GM18505 (cell line): ENCODE measurements around the gene PPP4C.

Experiments used
- ATAC-seq: cut with Tn5 transposase; IDR thresholded peaks from one replicate; pipeline ENCODE4 v1.9.1; 2021; ENCODE audit not compliant: unreplicated experiment
- POLR2A ChIP-seq: IDR thresholded peaks from 4 replicates; pipeline ENCODE4 v1.6.1; 2011; ENCODE audit warnings: borderline replicate concordance; ENCODE audit not compliant: insufficient read depth, insufficient read length; ENCODE audit errors: extremely low read depth

Gene PPP4C

DNA sequence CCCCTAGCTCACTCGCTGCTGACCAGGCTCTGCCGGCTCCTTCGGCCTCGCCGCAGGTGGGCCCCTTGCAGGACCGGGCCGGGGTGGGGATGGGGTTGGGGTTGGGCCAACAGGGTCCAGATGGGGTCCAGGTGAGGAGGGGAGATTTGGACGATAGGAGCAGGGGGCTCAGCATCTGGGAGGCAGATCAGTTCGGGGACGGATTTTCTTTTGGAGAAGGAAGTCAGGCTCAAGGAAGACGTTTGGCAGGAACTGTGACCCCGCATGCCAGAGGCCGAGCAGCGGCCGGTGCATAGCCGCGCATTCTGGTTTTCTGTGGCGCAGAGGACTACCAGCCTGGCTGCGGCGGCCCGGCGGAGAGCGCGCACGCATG is 11.1 kb upstream of the PPP4C start:
- no peak for TF ChIP-seq POLR2A
- no peak for ATAC-seq

GRCh38 chr16:30065102-30065942 is 10.5 kb upstream of the PPP4C start, which contains the start of gene ALDOA:
TSS of gene ALDOA (plus strand) at chr16:30065760. CDS start at chr16:30066898, 1,138 bp downstream.
- peak; percentile 74 for ATAC-seq
- peak; percentile 94 for TF ChIP-seq POLR2A

GRCh38 chr16:30065943-30066760 is 9.6 kb upstream of the PPP4C start:
- TF ChIP-seq POLR2A = no peak
- peak; percentile 0 for ATAC-seq

DNA sequence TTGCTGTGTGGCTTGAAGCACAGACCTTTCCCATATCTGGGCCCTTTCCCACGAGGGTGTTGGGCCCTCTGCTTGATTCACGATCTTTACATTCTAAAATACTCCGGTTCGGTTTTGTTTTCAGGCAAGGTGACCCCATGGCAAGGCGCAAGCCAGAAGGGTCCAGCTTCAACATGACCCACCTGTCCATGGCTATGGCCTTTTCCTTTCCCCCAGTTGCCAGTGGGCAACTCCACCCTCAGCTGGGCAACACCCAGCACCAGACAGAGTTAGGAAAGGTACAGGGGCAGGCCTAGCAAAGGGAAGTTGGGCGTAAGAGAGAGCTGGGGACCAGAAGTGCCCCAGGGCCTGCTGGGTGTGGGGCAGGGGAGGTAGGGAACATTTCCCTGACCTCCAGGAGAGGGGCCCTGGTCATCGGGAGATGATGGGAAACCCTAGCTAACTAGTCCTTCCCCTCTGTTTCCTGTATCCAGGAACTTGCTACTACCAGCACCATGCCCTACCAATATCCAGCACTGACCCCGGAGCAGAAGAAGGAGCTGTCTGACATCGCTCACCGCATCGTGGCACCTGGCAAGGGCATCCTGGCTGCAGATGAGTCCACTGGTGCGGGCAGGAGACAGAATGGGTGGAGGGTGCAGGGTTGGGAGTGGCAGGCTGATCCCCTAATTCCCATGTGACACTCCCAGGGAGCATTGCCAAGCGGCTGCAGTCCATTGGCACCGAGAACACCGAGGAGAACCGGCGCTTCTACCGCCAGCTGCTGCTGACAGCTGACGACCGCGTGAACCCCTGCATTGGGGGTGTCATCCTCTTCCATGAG is 8.8 kb upstream of the PPP4C start:
- no peak for ATAC-seq
- TF ChIP-seq POLR2A = no peak

GRCh38 chr16:30067584-30067916 is 8.2 kb upstream of the PPP4C start:
- TF ChIP-seq POLR2A = no peak

DNA sequence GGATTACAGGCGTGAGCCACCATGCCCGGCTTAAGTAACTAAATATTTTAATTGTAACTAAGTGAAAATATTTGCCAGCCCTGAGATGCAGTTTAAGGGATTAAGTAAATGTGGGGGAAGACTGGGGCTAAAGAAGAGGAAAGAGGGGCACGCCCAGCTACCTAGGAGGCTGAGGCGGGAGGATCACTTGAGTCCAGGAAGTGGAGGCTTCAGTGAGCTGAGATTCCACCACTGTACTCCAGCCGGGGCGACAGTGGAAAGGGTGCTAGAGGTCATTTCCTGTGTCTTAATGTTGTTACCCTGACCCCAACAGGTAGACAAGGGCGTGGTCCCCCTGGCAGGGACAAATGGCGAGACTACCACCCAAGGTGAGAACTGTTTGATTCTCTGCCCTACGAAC is 7.5 kb upstream of the PPP4C start:
- ATAC-seq = no peak
- TF ChIP-seq POLR2A = no peak

More at GRCh38 chr16:30067584-30067916, 8.2 kb upstream of the PPP4C start:
- ATAC-seq = no peak

DNA sequence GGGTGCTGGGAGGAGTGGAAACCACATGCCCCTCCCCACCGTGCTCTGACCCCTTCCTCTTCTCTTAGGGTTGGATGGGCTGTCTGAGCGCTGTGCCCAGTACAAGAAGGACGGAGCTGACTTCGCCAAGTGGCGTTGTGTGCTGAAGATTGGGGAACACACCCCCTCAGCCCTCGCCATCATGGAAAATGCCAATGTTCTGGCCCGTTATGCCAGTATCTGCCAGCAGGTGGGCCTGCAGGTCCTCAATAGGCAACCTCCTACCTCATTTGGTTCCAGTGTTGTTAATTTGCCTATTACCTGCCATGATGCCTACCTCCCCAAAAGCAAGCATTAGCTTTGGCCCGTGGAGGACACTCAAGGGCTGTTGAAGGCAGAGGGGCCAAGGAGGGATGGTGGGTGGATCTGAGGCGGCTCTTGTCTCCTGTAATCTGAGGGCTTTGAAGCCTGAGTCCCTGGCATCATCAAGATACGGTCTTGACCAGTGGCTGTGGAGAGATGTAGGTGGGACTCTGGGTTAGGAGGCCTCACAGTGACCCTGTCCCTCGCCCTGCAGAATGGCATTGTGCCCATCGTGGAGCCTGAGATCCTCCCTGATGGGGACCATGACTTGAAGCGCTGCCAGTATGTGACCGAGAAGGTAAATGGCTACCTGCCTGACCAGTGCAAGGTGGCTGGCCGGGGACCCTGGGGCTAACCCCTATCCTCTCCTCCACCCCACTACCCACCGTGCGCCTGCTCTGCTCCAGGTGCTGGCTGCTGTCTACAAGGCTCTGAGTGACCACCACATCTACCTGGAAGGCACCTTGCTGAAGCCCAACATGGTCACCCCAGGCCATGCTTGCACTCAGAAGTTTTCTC is 6.8 kb upstream of the PPP4C start:
- no peak for TF ChIP-seq POLR2A
- no peak for ATAC-seq

DNA sequence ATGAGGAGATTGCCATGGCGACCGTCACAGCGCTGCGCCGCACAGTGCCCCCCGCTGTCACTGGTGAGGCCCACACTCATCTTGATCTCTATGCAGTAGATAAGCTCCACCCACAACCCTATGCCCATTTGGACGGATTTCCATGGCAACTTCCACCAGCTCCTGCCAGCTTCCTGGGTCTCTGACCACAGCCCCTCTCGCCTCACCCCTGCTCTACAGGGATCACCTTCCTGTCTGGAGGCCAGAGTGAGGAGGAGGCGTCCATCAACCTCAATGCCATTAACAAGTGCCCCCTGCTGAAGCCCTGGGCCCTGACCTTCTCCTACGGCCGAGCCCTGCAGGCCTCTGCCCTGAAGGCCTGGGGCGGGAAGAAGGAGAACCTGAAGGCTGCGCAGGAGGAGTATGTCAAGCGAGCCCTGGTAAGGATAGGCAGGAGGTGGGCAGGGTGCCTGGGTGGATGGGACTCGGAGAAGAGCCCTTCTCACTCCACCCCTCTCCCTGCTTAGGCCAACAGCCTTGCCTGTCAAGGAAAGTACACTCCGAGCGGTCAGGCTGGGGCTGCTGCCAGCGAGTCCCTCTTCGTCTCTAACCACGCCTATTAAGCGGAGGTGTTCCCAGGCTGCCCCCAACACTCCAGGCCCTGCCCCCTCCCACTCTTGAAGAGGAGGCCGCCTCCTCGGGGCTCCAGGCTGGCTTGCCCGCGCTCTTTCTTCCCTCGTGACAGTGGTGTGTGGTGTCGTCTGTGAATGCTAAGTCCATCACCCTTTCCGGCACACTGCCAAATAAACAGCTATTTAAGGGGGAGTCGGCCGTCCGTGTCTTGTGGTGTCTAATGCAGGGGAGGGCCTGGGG is 6.0 kb upstream of the PPP4C start:
- ATAC-seq = no peak
- TF ChIP-seq POLR2A = no peak

DNA sequence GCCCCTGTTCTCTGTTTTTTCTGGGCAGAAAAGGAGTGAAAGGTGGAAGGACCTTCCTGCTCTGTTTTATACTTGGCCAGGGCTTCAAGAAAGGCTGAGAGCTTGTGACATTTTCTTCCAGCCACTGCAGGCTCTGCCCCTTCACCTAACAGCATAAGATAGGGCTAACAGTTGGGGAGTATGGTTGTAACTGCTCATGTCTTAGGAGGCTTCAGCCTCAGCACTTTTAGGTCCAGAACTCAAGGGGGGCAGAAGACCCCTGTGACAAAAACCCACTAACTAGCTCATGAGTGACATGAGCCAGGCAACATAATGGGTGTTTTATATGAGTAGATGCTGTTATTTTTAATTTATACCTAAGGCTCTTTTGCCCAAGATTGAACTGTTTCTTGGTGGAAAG is 5.3 kb upstream of the PPP4C start:
- no peak for ATAC-seq
- no peak for TF ChIP-seq POLR2A

GRCh38 chr16:30076276-30076791 is 540 bp downstream of the PPP4C start:
- TF ChIP-seq POLR2A = no peak
- peak; percentile 20 for ATAC-seq

- no peak for ATAC-seq
- TF ChIP-seq POLR2A = no peak
Measured at GRCh38 chr16:30077656-30078055, 1.9 kb downstream of the PPP4C start.
